Type B pancreatic cell (in vitro differentiated cells): ENCODE data around the gene HYAL2. TPM values are rescaled to one million over a fixed set of nuclear protein-coding genes. Genes with fewer than 3 reads are reported as not detected.

Experiments used
- DNase-seq: peaks from one replicate; pipeline ENCODE4 v3.0.0; 2021; ENCODE audit warnings: mixed read lengths; ENCODE audit not compliant: unreplicated experiment; ENCODE audit errors: extremely low spot score
- H3K27ac Mint-ChIP-seq: 2 replicates; pipeline ENCODE4 v1.8.0; 2021; ENCODE audit warnings: mild to moderate bottlenecking, mixed read lengths
- H3K27me3 Mint-ChIP-seq: 2 replicates; pipeline ENCODE4 v1.8.0; 2021; ENCODE audit warnings: mixed read lengths
- H3K36me3 Mint-ChIP-seq: 2 replicates; pipeline ENCODE4 v1.8.0; 2021; ENCODE audit warnings: mixed read lengths
- H3K4me1 Mint-ChIP-seq: one replicate; pipeline ENCODE4 v1.8.0; 2021; ENCODE audit warnings: mixed read lengths; ENCODE audit not compliant: unreplicated experiment
- H3K4me3 Mint-ChIP-seq: 2 replicates; pipeline ENCODE4 v1.8.0; 2021; ENCODE audit warnings: mild to moderate bottlenecking, mixed read lengths
- H3K9me3 Mint-ChIP-seq: 2 replicates; pipeline ENCODE4 v1.8.0; 2021; ENCODE audit warnings: mixed read lengths
- CTCF ChIP-seq: fragments of 200-600 bp; sonication (generic); conservative IDR thresholded peaks from 2 replicates; pipeline ENCODE4 v1.5.0; 2021; ENCODE audit warnings: antibody characterized with exemption, mild to moderate bottlenecking
- total RNA-seq: library from RNA; stranded (reverse); gene quantifications from 2 replicates; pipeline ENCODE4 v1.2.1, GENCODE V29; 2021; ENCODE audit warnings: low replicate concordance

Gene HYAL2
- total RNA-seq, 1 donor from 2014 or later = 52.5 TPM

GRCh38 chr3:50325113-50325480 is 2.6 kb upstream of the HYAL2 start:
- no peak for DNase-seq
- Mint-ChIP-seq H3K27me3 (no peaks in the 10 kb centered on the region), H3K4me3 (peak overlapping the region; percentile 75), H3K27ac (peak overlapping the region; percentile 86), H3K9me3 (no peaks in the 10 kb centered on the region), H3K4me1 (peaks cover 19% of the 10 kb centered on the region), H3K36me3 (peaks cover 4% of the 10 kb centered on the region)
- TF ChIP-seq CTCF = no peak

GRCh38 chr3:50324351-50325112 is 2.0 kb upstream of the HYAL2 start:
- Mint-ChIP-seq H3K36me3 (peaks cover 4% of the 10 kb centered on the region), H3K9me3 (no peaks in the 10 kb centered on the region), H3K27me3 (no peaks in the 10 kb centered on the region), H3K4me3 (peak overlapping the region; percentile 75), H3K4me1 (peaks cover 22% of the 10 kb centered on the region), H3K27ac (peak overlapping the region; percentile 86)
- peak; percentile 86 for TF ChIP-seq CTCF
- DNase-seq = no peak

- Mint-ChIP-seq H3K4me1 (peaks cover 25% of the 10 kb centered on the region), H3K27ac (peak overlapping the region; percentile 67), H3K36me3 (peaks cover 4% of the 10 kb centered on the region), H3K27me3 (no peaks in the 10 kb centered on the region), H3K9me3 (no peaks in the 10 kb centered on the region), H3K4me3 (no peak overlapping the region)
- no peak for DNase-seq
- TF ChIP-seq CTCF = peak; percentile 29
Observed at GRCh38 chr3:50323614-50324199, 1.2 kb upstream of the HYAL2 start.

GRCh38 chr3:50323092-50323600 is 601 bp upstream of the HYAL2 start:
- H3K9me3 Mint-ChIP-seq = no peaks in the 10 kb centered on the region
- H3K4me3 Mint-ChIP-seq = peak overlapping the region; percentile 89
- no peak for TF ChIP-seq CTCF
- peaks cover 25% of the 10 kb centered on the region for H3K4me1 Mint-ChIP-seq
- H3K27me3 Mint-ChIP-seq = no peaks in the 10 kb centered on the region
- peaks cover 7% of the 10 kb centered on the region for H3K36me3 Mint-ChIP-seq
- peak overlapping the region; percentile 67 for H3K27ac Mint-ChIP-seq
- no peak for DNase-seq

- no peak for TF ChIP-seq CTCF
- H3K9me3 Mint-ChIP-seq = no peaks in the 10 kb centered on the region
- H3K36me3 Mint-ChIP-seq = peaks cover 7% of the 10 kb centered on the region
- no peak for DNase-seq
- H3K27me3 Mint-ChIP-seq = no peaks in the 10 kb centered on the region
- H3K4me1 Mint-ChIP-seq = peaks cover 27% of the 10 kb centered on the region
- no peak overlapping the region for H3K27ac Mint-ChIP-seq
- peak overlapping the region; percentile 89 for H3K4me3 Mint-ChIP-seq
Observed at GRCh38 chr3:50322115-50322385, 495 bp downstream of the HYAL2 start.
